HG03095 (cell line): Measurements from ENCODE around the gene ZNF319.
"Not testable (repeated sequence)": the region's sequence is repeated elsewhere in the genome, so short reads cannot be mapped to it uniquely, and the experiment has no call there.

Experiments
- ATAC-seq: cut with Tn5 transposase; IDR thresholded peaks from one replicate; pipeline ENCODE4 v1.9.1; 2021; ENCODE audit warnings: moderate library complexity; ENCODE audit not compliant: unreplicated experiment

ZNF319 gene

DNA sequence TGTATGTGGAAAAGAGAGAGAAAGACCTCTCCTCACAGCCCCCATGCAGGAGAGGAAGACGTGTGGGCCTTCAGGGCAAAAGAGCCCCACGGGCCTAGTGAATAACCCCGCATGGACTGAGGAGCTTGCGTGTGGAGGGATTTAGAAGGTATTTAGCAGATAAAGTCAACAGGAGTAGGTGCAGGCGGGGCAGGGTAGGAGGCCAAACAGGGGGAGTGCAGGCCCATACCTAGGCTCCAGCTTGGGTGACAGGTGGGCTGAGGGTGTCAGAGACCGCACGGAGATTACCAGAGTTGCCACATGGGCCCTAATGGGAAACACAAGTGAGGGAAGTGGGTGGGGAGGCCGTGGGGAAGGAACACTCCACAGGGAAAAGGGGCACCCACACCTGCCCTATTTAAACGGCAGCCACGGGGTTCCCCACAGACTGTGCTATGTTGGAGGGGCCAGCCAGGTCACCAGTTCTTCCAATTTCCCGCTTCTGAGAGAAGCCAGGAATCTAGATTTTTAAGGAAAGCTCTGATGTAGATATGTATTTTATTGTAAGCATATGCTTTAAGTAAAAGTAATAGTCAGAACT lies 21.4 kb downstream of the ZNF319 start:
- ATAC-seq: no peak

DNA sequence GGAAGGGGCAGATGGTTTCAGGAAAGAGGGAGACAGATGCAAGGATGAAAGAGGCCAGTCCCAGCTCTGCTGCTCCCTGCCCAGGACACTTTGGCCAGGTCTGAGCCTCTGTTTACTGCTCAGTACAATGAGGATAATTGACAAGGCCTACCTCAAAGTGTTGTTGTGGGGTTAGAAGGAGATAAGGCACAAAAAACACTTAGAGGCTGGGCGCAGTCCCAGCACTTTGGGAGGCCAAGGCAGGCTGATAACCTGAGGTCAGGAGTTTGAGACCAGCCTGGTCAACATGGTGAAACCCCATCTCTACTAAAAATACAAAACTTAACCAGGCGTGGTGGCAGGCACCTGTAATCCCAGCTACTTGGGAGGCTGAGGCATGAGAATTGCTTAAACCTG lies 22.4 kb downstream of the ZNF319 start:
- not testable (repeated sequence) for ATAC-seq

DNA sequence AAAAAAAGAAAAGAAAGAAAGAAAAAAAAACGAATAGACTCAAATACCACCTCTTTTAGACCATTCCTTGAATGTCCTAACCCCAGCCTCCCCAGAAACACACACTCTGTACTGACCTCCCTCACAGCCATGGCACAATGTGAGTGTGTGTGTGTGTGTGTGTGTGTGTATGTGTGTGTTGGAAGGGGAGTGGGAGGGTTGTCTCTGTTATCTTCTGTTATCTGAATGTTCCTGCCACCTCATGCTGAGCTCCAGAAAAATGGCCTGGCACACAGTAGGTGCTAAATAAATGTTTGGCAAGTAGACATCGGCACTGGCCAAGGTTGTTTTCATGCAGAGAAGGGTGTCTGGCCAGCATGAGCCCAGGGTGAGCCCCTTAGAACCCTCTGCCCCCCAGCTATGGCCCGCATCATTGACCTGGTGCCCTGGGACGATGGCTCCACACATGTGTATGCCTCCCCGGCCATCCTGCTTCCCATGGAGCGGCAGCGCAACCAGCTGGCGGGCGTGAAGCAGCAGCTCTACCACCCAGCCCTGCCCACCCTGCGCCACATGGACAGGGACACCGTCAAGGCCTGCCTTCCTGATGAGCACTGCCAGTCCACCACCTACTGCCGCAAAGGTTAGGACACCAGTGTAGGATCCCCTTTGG lies 22.9 kb downstream of the ZNF319 start:
- no peak for ATAC-seq

DNA sequence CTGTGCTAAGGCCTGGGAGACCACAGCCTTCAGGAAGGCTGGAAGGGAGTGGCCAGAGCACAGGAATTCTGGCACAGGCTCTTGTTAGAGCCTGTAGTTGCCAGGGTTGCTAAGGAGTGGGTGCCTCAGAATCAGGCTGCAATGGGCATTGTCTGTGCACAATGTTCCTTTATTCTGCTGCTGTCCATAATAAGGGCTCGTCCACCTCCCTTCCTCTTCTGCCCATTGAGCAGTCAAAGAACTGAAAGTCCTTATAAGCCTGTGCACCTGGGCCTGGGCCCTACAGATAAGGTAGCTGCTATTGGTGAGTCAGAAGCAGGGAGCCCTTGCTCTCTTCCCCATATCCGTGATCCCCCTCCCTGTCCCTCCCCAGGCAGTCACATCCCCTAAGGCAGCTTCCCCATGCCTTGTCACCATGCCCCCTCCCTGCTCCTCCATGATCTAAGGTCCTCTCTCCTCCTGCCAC lies 24.1 kb downstream of the ZNF319 start:
- no peak for ATAC-seq

DNA sequence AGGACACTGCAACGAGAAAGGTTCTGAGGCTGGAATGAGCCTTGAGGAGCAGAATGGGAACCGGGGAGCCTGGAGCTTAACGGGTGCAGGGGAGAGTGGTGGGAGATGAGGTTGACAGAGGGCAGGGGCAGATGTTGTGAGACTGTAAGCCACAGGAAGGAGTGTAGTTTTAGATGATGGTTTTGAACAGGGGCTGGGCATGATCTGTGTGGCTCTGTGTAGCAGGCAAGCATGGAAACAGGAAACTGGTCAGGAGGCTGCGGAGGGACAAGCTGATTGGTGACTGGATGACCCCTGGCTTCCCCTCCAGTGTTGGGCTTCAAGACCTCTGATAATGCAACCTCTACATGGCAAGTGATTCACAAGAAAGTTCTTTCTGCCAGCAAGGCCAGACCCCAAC lies 28.2 kb downstream of the ZNF319 start:
- no peak for ATAC-seq

DNA sequence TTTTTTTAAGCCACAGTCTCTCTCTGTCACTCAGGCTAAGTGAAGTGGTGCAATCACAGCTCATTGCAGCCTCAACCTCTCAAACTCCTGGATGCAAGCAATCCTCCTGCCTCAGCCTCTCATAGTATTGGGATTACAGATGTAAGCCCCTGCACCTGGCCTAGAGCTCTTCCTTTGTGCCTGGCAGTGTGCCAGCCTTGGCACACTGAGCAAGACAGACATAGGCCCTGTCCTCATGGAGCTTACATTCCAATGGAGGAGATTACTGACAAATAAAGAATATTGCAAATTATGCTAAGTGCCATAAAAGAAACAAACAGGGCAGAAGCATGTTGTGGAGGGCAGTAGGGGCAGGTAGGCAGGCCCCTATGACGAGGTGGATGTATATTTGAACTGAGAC lies 28.6 kb downstream of the ZNF319 start:
- ATAC-seq: no peak

DNA sequence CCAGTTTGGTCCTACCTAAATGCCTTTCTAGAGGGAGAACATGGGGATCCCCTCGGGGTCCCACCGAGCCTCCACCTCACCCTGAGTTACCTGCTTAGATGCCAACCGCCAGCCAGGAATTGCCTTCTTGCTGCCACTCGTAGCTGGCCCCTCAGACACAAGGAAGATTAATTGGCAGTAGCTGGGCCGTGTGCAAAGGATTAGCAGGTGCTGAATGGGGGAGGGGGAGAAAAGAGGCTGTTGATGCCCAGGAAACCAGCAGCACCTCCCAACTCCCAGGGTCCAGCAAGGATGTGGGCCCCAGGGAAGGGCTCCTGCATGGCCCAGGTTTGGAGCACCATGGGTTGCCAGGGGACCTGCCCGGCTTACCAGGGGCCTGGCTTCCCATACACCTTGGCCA lies 29.5 kb downstream of the ZNF319 start, which contains the start of gene CNGB1:
TSS of gene CNGB1 (minus strand) at position 159 of the 400 bp plus-strand sequence. CDS start 3,842 bp downstream, outside the sequence.
- no peak for ATAC-seq

DNA sequence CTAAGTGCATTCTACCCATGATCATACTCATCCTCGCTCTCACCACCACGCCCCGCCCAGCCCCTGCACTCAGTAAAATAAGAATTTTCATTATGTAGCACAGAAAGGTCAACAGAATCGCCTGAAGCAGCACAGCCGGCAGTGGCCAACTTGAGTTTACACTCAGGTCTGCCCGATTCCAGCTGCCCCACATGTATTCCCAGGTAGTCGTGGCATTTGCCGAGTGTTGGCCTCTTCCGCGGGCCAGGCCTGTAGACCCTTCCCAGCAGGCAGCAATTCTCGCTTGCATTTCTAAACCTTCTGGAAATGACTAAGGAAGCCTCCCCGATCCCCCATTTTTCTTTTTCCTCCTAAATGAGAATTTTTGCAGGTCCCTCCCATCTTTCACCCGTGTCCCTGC lies 30.2 kb downstream of the ZNF319 start:
- no peak for ATAC-seq

DNA sequence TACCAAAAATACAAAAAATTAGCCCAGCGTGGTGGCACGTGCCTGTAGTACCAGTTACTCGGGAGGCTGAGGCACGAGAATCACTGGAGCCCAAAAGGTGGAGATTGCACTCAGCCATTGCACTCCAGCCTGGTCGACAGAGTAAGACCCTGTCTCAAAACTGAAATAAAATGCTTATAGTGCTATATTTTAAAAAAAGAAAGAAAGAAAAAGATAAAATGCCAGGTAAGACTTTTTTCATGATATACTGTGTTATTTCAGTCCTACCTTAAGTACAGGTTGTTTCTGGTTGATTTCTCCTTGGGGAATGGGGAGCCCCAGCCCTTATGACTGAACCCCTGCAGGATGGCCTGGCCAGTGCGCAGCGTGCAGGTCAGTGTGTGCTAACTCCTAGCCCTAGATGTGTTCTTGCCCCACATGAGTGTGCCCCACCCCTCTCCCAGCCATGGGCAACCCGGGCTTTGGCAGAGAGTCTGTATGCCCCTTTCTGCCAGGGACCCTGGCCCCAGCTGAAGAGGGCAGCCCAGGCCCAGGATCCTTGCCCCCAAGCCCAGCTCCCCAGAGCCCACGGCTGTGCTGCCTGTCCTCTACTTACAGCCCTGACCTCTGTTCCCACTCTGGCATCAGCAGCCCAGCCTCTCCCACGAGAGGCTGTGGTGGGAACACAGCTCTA lies 30.9 kb downstream of the ZNF319 start:
- no peak for ATAC-seq

DNA sequence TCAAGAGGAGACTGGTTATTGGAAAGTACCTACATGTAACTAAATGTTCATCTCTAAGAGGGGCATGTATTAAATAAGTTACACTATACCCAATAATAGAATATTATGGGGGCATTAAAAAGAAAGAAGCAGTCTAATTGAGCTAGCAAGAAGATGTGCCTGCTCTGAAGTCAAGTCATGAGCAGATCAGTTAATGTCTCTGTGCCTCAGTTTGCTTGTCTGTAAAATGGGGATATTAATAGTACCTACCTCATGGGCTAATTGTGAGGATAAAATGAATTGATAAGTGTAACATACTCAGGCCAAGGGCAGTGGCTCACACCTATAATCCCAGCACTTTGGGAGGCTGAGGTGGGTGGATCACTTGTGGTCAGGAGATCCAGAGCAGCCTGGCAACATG lies 32.6 kb downstream of the ZNF319 start:
- no peak for ATAC-seq

DNA sequence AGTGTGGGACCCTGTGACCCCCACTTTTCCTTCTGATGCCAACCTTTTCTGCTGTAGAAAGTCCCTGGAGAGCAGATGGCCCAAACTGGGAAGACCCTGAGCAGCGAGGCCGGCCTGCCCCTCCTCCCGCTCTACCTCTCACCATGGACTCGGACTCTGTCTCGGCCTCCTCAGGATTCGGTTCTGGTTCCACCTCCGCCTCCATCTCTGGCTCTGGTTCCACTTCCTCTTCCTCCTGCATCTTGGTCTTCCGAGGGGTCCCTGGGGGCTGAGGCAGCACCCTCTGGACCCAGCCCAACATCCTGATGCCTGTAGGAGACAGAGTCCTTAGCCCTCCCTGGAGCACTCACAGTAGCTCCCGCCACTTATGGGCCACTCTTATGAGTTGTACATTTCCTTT lies 33.5 kb downstream of the ZNF319 start:
- ATAC-seq: no peak

DNA sequence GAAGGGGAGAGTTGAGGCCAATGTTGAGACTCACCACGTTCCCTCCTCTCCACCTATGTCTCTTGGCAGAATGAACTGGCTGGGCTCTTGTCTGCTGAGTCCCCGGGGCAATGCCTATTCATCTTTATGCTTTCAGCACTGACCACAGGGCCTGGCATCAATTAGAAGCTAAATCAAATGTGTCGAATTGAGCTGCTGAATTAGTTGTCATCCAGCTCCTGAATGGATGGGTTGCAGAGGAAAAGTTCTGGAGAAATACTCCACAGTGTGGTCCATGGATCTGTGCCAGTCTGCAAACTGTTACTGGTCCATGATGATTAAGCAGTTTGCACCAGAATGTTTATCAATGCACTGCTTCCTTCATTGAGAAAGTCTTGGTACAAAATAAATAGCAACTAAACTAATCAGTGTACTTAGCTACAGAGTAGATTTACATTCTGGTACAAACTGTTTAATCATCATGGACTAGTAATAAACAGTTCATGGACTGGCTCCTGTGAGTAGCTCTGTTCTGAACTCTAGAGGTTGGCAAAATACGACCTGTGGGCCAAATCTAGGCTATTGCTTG lies 34.2 kb downstream of the ZNF319 start:
- no peak for ATAC-seq

DNA sequence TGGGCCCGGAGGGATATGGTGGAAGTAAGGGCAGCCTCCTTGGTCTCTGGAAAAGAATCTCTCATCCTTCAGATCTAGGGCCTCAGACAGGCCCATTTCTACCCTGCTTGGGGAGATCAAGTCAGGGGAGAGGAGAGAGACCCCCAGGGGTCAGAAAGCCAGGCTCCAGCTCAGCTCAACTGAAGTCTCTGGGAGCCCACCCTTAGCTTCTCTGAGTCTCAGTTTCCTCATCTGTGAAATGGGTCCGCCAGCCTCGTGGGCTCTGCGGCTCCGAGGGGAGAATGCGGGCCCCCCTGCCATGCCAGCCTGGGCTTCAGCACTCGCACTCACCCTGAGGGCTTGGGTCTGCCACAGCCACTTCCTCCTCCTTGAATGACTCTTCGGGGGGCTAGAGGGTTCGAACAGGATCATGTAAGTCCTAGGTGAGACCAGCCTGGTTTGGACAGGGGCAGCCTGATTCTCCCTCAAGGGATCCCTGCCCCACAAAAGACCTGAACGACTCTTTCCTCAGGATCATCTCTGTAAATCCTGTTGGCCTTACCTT lies 36.2 kb downstream of the ZNF319 start:
- ATAC-seq: no peak

DNA sequence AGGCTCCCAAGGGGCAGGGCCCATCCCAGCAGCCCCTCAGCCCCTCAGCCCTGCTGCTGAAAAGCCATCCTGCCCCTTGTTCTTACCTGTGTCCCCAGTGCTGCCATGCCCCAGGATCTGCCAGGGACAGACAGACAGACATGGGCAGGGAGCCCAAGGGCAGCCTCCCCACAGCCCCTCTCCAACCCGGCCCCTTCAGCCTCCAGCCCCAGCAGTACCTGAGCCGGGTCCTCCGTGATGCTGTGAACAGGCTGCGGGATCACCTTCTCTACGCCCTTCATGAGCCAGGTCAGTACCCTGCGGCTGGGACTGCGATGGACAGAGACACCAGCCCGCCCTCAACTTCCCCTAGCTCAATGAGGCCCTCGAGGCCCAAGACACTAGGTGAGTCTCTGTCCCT lies 37.7 kb downstream of the ZNF319 start:
- ATAC-seq: no peak

DNA sequence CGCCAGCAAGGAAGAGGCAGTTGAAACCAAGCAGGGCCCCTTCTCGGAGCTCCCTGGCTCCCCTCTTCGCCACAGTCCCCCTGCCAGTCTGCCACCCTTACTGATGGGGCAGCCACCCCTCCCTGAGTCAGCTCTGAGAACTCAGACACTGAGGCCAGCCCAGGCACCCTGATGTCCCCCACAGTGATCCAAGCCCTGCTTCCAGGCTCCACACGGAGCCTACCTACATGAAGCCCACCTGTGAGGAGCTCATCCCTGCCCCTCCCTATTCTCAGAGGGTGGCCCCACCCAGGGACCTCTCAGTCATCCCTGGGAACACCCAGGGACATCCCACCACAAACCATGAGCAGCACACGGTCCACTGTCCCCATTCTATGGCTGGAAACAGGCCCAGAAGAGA lies 38.4 kb downstream of the ZNF319 start:
- ATAC-seq: no peak

DNA sequence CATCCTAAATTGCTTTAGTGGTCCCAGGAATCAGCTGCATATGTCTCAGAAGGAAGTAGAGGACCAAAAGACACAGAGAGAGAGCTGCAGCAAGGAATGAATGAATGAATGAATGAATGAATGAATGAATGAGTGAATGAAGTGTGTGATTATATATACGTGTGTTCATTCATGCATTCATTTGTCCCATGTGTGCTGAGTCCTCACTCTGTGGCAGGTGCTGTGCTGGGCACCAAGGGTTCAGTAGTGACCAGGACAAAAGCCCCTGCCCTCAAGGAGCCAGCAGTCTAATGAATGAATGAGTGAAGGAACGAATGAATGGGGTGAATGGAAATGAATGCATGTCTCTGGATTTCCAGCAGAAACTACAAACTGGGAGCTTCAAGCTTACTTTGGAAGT lies 38.9 kb downstream of the ZNF319 start:
- ATAC-seq: no peak

DNA sequence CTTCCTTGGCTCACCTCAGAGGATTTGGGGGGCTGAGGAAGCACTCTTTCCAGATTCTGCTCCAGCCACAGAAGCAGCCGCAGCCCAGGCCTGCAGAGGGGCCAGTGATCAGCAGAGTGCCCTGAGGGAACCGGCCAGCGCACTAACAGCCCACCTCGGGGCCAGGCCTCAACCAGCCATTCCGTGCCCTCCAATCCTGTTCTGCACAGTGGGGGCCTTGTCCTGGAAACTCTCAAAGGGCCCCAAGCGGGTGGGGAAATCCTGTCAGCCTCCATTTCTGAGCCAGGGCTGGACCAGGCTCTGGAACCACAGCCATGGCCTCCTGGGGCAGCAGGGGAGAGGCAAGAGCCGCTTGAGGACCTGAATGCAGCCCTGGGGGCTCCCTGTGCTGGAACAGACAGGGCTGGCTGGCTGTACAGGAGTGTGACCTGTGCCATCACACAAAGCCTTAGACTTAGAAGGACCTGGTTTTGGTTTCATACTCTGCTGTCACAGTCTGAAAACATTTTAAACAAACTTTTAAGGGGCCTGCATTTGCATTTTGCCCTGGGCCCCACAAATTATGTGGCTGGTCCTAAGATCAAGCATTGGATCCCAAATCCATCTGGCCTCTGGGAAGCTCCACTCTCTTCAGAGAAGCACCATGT lies 39.5 kb downstream of the ZNF319 start:
- no peak for ATAC-seq

DNA sequence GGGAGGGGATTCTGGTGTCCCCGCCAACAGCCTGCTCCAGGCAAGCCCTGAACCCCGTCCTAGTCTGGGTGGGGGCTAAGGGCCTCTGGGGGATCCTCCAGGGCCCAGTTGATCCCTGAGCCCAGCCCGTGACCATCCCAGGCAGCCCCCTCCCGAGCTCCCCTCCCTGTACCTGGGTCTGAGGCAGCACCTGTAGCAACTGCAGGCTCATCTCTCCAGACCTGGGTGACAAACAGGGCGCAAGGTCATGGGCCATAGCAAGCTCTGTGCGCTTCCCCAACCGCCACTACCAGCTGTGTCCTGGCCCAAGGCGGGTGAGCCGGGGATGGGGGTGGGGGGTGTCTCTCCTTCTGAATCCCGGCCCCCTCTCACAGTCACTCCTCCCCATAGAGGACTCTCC lies 40.2 kb downstream of the ZNF319 start:
- no peak for ATAC-seq

DNA sequence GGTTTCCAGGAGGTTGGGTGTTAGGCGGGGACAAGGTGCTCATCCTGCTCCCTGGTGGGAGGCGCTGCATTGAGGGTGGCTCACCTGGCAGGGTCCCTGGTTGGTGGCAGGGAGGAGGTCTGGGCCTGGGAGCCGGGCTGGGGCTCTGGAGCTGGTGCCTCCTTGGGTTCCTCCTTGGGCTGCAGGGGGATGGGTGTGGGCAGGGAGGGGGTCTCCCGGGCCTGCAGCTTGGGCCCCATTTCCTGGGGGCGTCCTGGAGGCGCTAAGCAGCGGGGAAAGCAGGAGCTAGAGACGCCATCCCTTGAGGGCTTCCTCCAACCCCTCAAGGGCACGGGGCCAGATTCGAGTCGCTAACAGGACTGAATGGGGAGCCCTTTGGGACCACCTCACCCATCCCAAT lies 40.7 kb downstream of the ZNF319 start:
- ATAC-seq: no peak

DNA sequence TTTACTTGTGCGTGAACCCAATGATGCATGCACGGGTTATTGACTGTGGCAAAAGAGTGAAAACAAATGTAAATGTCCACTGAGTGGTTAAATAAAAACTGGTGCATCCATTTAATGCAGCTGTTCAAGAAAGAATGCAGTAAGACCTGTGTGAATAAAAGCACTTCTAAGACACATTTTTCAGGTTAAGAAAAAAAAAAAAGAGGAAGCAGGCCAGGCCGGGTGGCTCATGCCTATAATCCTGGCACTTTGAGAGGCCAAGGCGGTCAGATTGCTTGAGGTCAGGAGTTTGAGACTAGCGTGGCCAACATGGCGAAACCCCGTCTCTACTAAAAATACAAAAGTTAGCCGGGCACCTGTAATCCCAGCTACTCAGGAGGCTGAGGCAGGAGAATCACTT lies 41.4 kb downstream of the ZNF319 start:
- no peak for ATAC-seq

DNA sequence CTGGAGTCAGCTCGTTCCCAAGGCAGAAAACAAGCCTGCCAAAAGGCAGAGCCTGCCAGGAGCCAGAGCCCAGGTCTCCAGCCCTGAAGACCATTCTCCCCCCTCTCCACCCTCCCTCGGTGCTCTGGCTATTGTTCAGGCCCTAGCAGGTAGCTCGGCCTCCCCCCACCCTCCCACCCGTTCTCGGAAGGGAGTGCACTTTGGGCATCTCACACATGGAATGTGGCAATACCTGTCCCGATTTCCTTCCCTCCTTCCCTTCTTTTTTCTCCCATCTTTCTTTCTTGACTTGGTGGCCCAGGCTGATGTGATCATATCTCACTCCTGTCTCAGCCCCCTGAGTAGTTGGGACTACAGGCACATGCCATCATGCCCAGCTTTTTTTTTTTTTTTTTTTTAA lies 41.9 kb downstream of the ZNF319 start:
- ATAC-seq: no peak
